GM03348 (cell line): ENCODE measurements around the gene HEBP2.

ENCODE experiments used
- DNase-seq: peaks from one replicate; pipeline ENCODE4 v3.0.0; 2012; ENCODE audit warnings: low spot score

Gene HEBP2

DNA sequence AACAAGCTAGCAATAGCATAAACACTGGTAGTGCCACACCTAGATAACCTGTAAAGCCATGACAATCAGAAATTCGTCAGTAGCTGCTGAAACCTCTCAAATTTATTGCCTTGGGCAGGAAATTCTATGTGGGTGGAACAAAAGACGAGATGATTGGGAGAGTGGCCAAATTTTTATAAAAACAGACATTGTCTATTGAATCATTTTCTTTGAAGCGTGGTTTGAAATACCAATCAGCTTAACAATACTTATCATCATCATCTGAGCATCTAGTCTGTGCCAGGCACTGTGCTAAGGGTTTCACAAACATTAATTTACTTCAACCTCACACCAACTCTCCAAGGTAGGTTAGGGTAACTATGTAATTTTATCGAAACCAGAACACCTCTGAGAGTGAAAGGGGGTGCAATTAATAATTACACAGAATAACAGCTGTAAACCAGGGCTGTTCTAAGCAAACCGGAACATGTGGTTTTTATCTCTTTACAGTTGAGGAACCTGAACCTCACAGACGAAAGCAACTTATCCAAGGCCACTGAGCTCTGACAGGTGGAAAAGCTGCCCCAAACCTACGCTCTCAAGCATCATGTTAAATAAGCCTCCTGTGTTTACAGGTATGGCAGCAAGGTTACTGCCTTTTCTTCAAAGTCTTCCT, 51.9 kb downstream of the HEBP2 start:
- DNase-seq, result peak; percentile 18

DNA sequence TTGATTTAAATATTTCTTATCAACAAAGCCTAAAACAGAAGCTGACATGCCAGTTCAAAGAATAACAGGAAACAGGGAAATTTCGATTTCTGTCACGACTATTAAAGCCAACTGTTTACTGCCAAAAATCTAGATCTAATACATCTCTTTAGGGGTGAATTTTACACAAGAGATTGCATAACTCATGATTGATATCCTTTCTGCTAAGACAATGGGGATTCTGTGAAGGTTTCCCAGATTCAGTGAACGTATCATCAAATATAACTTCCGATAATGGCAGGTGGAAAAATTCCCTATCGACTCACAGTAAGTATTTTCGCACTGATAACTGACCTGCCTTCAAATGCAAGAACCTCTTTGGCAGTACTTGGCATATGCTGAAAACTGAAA, 52.4 kb downstream of the HEBP2 start:
- no peak for DNase-seq

DNA sequence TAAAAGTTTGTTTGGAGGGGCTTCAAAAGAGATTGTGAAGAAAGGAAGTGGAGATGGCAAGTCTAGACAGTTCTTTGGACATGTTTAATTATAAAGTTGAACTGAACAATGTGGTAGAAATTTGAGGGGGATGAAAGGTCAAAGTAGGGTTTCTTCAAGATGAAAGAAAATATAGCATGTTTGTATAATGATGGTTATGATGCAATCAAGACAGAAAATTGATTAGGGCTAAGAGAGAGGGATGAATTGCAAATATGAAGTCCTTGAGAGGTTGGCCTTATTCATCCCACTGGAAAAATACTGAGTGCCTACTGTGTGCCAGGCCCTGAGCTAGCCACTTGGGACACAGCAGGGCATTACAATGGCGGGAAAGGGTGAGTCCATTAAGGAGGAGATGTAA, 57.6 kb downstream of the HEBP2 start:
- DNase-seq, result no peak

DNA sequence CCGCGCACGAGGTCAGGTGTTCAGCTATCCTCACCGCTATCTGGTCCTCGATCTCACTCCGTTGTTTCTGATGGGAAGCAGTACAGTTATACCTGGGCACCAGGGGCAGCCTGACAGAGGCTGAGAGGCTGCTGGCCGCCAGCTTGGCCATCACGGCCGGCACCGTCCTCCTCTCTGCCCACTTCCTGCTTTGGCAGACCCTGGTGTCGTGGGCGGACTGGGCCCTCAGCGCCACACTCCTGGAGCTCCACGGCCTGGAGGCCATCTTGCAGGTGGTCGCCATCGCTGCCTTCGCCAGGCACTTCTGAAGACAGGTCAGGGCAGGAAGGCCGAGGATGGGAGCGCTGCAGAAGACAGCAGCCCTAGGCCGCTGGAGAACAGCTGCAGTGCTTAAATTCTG, 60.1 kb downstream of the HEBP2 start:
- DNase-seq, result no peak

DNA sequence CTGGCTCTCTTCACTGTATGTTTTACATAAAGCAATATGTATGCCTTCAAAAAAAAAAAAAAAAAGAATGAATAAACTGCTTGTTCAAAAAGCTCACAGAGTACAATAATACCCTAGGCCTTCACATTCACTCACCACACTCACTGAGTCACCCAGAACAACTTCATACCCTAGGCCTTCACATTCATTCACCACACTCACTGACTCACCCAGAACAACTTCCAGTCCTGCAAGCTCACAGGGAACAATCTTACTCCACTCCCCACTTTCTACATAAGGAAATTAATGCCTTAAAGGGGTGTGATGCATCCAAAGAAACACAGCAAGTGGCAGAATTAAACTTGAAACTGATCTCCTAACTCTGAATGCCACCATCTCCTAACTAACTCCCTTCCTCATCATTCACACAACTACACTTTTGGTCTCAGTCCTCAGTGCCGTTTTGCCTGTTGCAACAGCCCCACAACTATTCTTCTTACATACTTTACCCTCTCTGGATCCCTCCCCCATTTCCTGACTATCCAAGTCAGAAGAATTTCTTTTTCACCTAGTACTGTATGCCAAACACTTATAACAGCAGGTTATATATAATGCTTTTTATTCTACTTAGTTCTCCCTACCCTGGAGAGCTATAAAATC, 61.1 kb downstream of the HEBP2 start:
- peak; percentile 76 for DNase-seq

DNA sequence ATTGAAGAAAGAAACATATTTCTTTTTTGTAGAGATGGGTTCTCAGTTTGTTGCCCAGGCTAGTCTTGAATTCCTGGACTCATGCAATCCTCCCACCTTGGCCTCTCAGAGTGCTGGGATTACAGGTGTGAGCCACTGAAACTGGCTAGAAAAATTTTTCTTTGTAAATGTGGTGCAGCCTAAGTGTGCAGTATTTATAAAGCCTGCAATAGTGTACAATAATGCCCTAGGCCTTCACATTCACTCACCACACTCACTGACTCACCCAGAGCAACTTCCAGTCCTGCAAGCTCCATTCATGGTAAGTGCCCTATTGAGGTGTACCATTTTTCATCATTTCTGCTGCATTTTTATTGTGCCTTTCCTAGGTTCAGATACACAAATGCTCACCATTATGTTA, 63.9 kb downstream of the HEBP2 start:
- DNase-seq, result no peak

DNA sequence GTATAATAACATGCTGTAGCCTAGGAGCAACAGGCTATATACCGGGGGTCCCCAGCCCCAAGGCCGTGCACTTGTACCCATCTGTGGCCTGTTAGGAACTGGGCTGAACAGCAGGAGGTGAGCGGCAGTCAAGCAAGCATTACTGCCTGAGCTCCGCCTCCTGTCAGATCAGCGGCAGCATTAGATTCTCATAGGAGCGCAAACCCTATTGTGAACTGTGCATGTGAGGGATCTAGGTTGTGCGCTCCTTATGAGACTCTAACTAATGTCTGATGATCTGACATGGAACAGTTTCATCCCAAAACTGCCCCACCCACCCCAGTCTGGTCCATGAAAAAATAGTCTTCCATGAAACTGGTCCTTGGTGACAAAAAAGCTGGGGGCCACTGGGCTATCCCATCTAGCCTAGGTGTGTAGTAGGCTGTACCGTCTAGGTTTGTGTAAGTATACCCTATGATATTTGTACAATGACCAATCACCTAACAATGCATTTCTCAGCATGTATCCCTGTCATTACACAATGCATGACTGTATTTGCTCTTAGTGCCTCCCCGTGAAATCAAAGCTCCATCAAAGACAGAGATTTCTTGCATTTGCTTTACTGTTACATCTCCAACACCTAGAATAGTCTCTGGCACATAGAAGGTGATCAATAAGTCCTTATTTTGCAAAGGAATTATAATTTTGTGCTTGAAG, 64.4 kb downstream of the HEBP2 start:
- DNase-seq, result no peak
